OCI-LY1 (cell line): ENCODE measurements around the gene STT3B.

Experiments used
- CTCF ChIP-seq: fragments of 200-600 bp; sonication (generic), shearing (Covaris generic); IDR thresholded peaks from 2 replicates; pipeline ENCODE4 v1.5.1; 2017; ENCODE audit warnings: mild to moderate bottlenecking, antibody characterized with exemption, low read length, moderate library complexity, mixed read lengths
- EZH2 ChIP-seq: fragments of 200-600 bp; sonication (generic), shearing (Covaris generic); IDR thresholded peaks from 2 replicates; pipeline ENCODE4 v1.8.0; 2017; ENCODE audit warnings: borderline replicate concordance, mixed run types, mild to moderate bottlenecking, antibody characterized with exemption, low read length, moderate library complexity, mixed read lengths

GRCh38 chr3:31522152-31522551, 10.6 kb upstream of the STT3B start:
- TF ChIP-seq CTCF, result no peak
- TF ChIP-seq EZH2, result no peak
